Breast epithelium (tissue), 3 donors: ENCODE results near the gene MYOM3.

Source experiments
- CTCF ChIP-seq, 3 donors: fragments of 450-650 bp; IDR thresholded peaks; one replicate each; pipeline ENCODE4 v1.5.1; 2016 to 2017; ENCODE audit warnings: antibody characterized with exemption in 3 of 3, mild to moderate bottlenecking in 3 of 3, moderate library complexity in 3 of 3
- POLR2A ChIP-seq: fragments of 450-650 bp; IDR thresholded peaks from one replicate; pipeline ENCODE4 v1.6.1; 2016; ENCODE audit warnings: antibody characterized with exemption, mild to moderate bottlenecking, moderate library complexity

GRCh38 chr1:24020470-24020869, 91.5 kb downstream of the MYOM3 start:
- TF ChIP-seq CTCF (IDR thresholded peaks at IDR 0.05) (no peak), POLR2A (no peak)
